Activated CD4-positive, alpha-beta T cell treated with anti-CD3 and anti-CD28 coated beads for 36 hours (primary cell): ENCODE measurements around the gene FERD3L. TPM values are rescaled to one million over a fixed set of nuclear protein-coding genes. Genes with fewer than 3 reads are reported as not detected.

Experiments
- ATAC-seq: fragments of 200-7000 bp; cut with Tn5 transposase; one replicate; pipeline ENCODE4 v1.10.0; 2021; ENCODE audit warnings: mild to moderate bottlenecking, moderate library complexity
- CTCF ChIA-PET: fragments of 350-600 bp; sonication (Branson Sonifier 250); formaldehyde crosslinking; loops from one replicate; lab custom pipeline; 2021; ENCODE audit warnings: antibody characterized with exemption; lab: Charles Lee
- POLR2A ChIA-PET: fragments of 350-600 bp; sonication (Branson Sonifier 250); formaldehyde crosslinking; loops from one replicate; lab custom pipeline; 2021; ENCODE audit warnings: antibody characterized with exemption, inconsistent platforms; lab: Charles Lee
- DNase-seq: peaks from one replicate; pipeline ENCODE4 v3.0.0-alpha.2; 2020
- H3K27ac Mint-ChIP-seq: one replicate; pipeline ENCODE4 v1.8.0; 2021; ENCODE audit warnings: mixed read lengths
- H3K27me3 Mint-ChIP-seq: one replicate; pipeline ENCODE4 v1.8.0; 2021; ENCODE audit warnings: mixed read lengths
- H3K36me3 Mint-ChIP-seq: one replicate; pipeline ENCODE4 v1.8.0; 2021; ENCODE audit warnings: low read depth, mixed read lengths
- H3K4me1 Mint-ChIP-seq: one replicate; pipeline ENCODE4 v1.8.0; 2021; ENCODE audit warnings: mixed read lengths
- H3K4me3 Mint-ChIP-seq: one replicate; pipeline ENCODE4 v1.8.0; 2021; ENCODE audit warnings: mild to moderate bottlenecking, moderate library complexity, mixed read lengths
- H3K9me3 Mint-ChIP-seq: one replicate; pipeline ENCODE4 v1.8.0; 2021; ENCODE audit warnings: low read depth, mixed read lengths
- intact Hi-C, 2 experiments: fragments of 100-400 bp; cut with DNase I in 1 of 2; cut with micrococcal nuclease in 1 of 2; formaldehyde crosslinking; loops; one replicate each; pipeline versions ENCODE4 v1.14.2 to v1.15.1; 2022 to 2024; cut with DNase I, micrococcal nuclease
- total RNA-seq, 2 experiments: library from RNA; stranded (reverse); gene quantifications; one replicate each; pipeline ENCODE4 v1.2.3, GENCODE V29; 2021

FERD3L gene
- total RNA-seq, 2 experiments from 2014 or later, result not detected

GRCh38 chr7:19106241-19107080, 38.8 kb downstream of the FERD3L start:
- DNase-seq (no peak), ATAC-seq (no peak)
- Mint-ChIP-seq H3K27me3 (peaks cover 76% of the 10 kb centered on the region), H3K9me3 (no peaks in the 10 kb centered on the region), H3K27ac (no peak overlapping the region), H3K4me1 (peaks cover 2% of the 10 kb centered on the region), H3K36me3 (peaks cover 2% of the 10 kb centered on the region), H3K4me3 (no peak overlapping the region)
- ChIA-PET POLR2A (no interaction called here), CTCF (interaction anchor here (0.6 to 0.7 kb wide), 2 partner anchors 953 to 1493 kb away, joined by 3 to 4 read pairs; no protein-coding TSS in a partner anchor)
- intact Hi-C loops, result loop anchor here (5.0 kb wide), 2 partner anchors 36 to 1686 kb away; no protein-coding TSS in a partner anchor

GRCh38 chr7:19105546-19105945, 39.7 kb downstream of the FERD3L start:
- Mint-ChIP-seq H3K27ac (no peak overlapping the region), H3K27me3 (peaks cover 66% of the 10 kb centered on the region), H3K36me3 (peaks cover 2% of the 10 kb centered on the region), H3K4me1 (peaks cover 2% of the 10 kb centered on the region), H3K4me3 (no peak overlapping the region), H3K9me3 (no peaks in the 10 kb centered on the region)
- ATAC-seq, result no peak
- intact Hi-C loops, result loop anchor here (5.0 kb wide), 2 partner anchors 37 to 1687 kb away; no protein-coding TSS in a partner anchor
- CTCF ChIA-PET, result no interaction called here
- no peak for DNase-seq
- POLR2A ChIA-PET, result no interaction called here

- Mint-ChIP-seq H3K4me1 (peaks cover 2% of the 10 kb centered on the region), H3K9me3 (no peaks in the 10 kb centered on the region), H3K27me3 (peaks cover 61% of the 10 kb centered on the region), H3K4me3 (no peak overlapping the region), H3K27ac (no peak overlapping the region), H3K36me3 (no peaks in the 10 kb centered on the region)
- ChIA-PET CTCF (no interaction called here), POLR2A (no interaction called here)
- intact Hi-C loops, result loop anchor here (5.0 kb wide), 2 partner anchors 37 to 1687 kb away; no protein-coding TSS in a partner anchor
- no peak for DNase-seq
- no peak for ATAC-seq
Measured at GRCh38 chr7:19104811-19105210, 40.4 kb downstream of the FERD3L start.

- ATAC-seq (no peak), DNase-seq (no peak)
- H3K9me3 Mint-ChIP-seq, result no peaks in the 10 kb centered on the region
- peaks cover 43% of the 10 kb centered on the region for H3K27me3 Mint-ChIP-seq
- intact Hi-C loops, result no loop called here
- H3K4me3 Mint-ChIP-seq, result no peak overlapping the region
- no peaks in the 10 kb centered on the region for H3K36me3 Mint-ChIP-seq
- CTCF ChIA-PET, result no interaction called here
- H3K4me1 Mint-ChIP-seq, result no peaks in the 10 kb centered on the region
- H3K27ac Mint-ChIP-seq, result no peak overlapping the region
- POLR2A ChIA-PET, result no interaction called here
Measured at GRCh38 chr7:19102884-19103283, 42.3 kb downstream of the FERD3L start.

- ATAC-seq (no peak), DNase-seq (no peak)
- H3K4me3 Mint-ChIP-seq, result no peak overlapping the region
- intact Hi-C loops, result no loop called here
- no peaks in the 10 kb centered on the region for H3K4me1 Mint-ChIP-seq
- no peaks in the 10 kb centered on the region for H3K36me3 Mint-ChIP-seq
- H3K9me3 Mint-ChIP-seq, result no peaks in the 10 kb centered on the region
- POLR2A ChIA-PET, result no interaction called here
- CTCF ChIA-PET, result no interaction called here
- peaks cover 35% of the 10 kb centered on the region for H3K27me3 Mint-ChIP-seq
- no peak overlapping the region for H3K27ac Mint-ChIP-seq
Measured at GRCh38 chr7:19101909-19102308, 43.3 kb downstream of the FERD3L start.

GRCh38 chr7:19101472-19101871, 43.7 kb downstream of the FERD3L start:
- intact Hi-C loops, result no loop called here
- H3K4me1 Mint-ChIP-seq, result no peaks in the 10 kb centered on the region
- no peaks in the 10 kb centered on the region for H3K36me3 Mint-ChIP-seq
- no peak for ATAC-seq
- peaks cover 31% of the 10 kb centered on the region for H3K27me3 Mint-ChIP-seq
- no peak overlapping the region for H3K27ac Mint-ChIP-seq
- ChIA-PET CTCF (no interaction called here), POLR2A (no interaction called here)
- H3K4me3 Mint-ChIP-seq, result no peak overlapping the region
- H3K9me3 Mint-ChIP-seq, result no peaks in the 10 kb centered on the region
- no peak for DNase-seq

GRCh38 chr7:19099924-19100323, 45.3 kb downstream of the FERD3L start:
- Mint-ChIP-seq H3K4me1 (no peaks in the 10 kb centered on the region), H3K9me3 (no peaks in the 10 kb centered on the region), H3K36me3 (no peaks in the 10 kb centered on the region), H3K4me3 (no peak overlapping the region), H3K27me3 (peaks cover 19% of the 10 kb centered on the region), H3K27ac (no peak overlapping the region)
- ChIA-PET CTCF (interaction anchor here (0.6 kb wide), 1 partner anchor 27 kb away, joined by 4 read pairs; no protein-coding TSS in a partner anchor), POLR2A (no interaction called here)
- no peak for ATAC-seq
- intact Hi-C loops, result no loop called here
- DNase-seq, result no peak

GRCh38 chr7:19099194-19099593, 46.0 kb downstream of the FERD3L start:
- Mint-ChIP-seq H3K4me3 (no peak overlapping the region), H3K9me3 (no peaks in the 10 kb centered on the region), H3K4me1 (no peaks in the 10 kb centered on the region), H3K27ac (no peak overlapping the region), H3K27me3 (peaks cover 14% of the 10 kb centered on the region), H3K36me3 (no peaks in the 10 kb centered on the region)
- intact Hi-C loops, result no loop called here
- ChIA-PET POLR2A (no interaction called here), CTCF (interaction anchor here (0.6 kb wide), 1 partner anchor 27 kb away, joined by 4 read pairs; no protein-coding TSS in a partner anchor)
- ATAC-seq (no peak), DNase-seq (no peak)

GRCh38 chr7:19098510-19098909, 46.7 kb downstream of the FERD3L start:
- no peak for DNase-seq
- H3K27me3 Mint-ChIP-seq, result peaks cover 12% of the 10 kb centered on the region
- H3K9me3 Mint-ChIP-seq, result no peaks in the 10 kb centered on the region
- H3K4me3 Mint-ChIP-seq, result no peak overlapping the region
- ATAC-seq, result no peak
- CTCF ChIA-PET, result no interaction called here
- H3K27ac Mint-ChIP-seq, result no peak overlapping the region
- H3K36me3 Mint-ChIP-seq, result no peaks in the 10 kb centered on the region
- POLR2A ChIA-PET, result no interaction called here
- no peaks in the 10 kb centered on the region for H3K4me1 Mint-ChIP-seq
- intact Hi-C loops, result no loop called here

- Mint-ChIP-seq H3K4me1 (no peaks in the 10 kb centered on the region), H3K27me3 (peaks cover 5% of the 10 kb centered on the region), H3K36me3 (no peaks in the 10 kb centered on the region), H3K4me3 (no peak overlapping the region), H3K9me3 (no peaks in the 10 kb centered on the region), H3K27ac (no peak overlapping the region)
- no peak for ATAC-seq
- ChIA-PET CTCF (no interaction called here), POLR2A (no interaction called here)
- no peak for DNase-seq
- intact Hi-C loops, result no loop called here
Measured at GRCh38 chr7:19097165-19098055, 47.8 kb downstream of the FERD3L start.

GRCh38 chr7:19095353-19095860, 49.8 kb downstream of the FERD3L start:
- DNase-seq, result no peak
- no peak overlapping the region for H3K27ac Mint-ChIP-seq
- H3K36me3 Mint-ChIP-seq, result no peaks in the 10 kb centered on the region
- H3K9me3 Mint-ChIP-seq, result no peaks in the 10 kb centered on the region
- POLR2A ChIA-PET, result no interaction called here
- CTCF ChIA-PET, result interaction anchor here (0.8 kb wide), 1 partner anchor 10 kb away, joined by 3 read pairs; no protein-coding TSS in a partner anchor
- ATAC-seq, result no peak
- no peak overlapping the region for H3K4me3 Mint-ChIP-seq
- intact Hi-C loops, result no loop called here
- H3K27me3 Mint-ChIP-seq, result peaks cover 5% of the 10 kb centered on the region
- H3K4me1 Mint-ChIP-seq, result no peaks in the 10 kb centered on the region
